HG03159 (cell line): ENCODE data around the gene ACTR10.
A peak's percentile ranks its signal among the peaks of the same experiment; 100 is the strongest.

Experiments
- ATAC-seq: cut with Tn5 transposase; IDR thresholded peaks from one replicate; pipeline ENCODE4 v1.9.1; 2021; ENCODE audit warnings: mild to moderate bottlenecking, moderate library complexity; ENCODE audit not compliant: unreplicated experiment

Gene ACTR10

DNA sequence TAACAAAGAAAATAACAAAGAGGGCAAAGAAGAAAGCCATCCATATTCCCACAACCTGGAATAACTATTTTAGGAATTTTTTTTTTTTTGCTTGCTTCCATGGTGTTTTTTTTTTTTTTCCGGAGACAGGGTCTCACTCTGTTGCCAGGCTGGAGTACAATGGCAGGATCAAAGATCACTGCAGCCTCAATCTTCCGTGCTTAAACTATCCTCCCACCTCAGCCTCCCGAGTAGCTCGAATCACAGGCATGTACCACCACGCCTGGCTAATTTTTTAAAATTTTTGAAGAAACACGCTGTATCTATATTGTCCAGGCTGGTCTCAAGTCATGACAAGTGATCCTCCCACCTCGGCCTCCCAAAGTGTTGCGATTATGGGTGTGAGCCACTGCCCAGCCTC is 78.2 kb downstream of the ACTR10 start:
- no peak for ATAC-seq

DNA sequence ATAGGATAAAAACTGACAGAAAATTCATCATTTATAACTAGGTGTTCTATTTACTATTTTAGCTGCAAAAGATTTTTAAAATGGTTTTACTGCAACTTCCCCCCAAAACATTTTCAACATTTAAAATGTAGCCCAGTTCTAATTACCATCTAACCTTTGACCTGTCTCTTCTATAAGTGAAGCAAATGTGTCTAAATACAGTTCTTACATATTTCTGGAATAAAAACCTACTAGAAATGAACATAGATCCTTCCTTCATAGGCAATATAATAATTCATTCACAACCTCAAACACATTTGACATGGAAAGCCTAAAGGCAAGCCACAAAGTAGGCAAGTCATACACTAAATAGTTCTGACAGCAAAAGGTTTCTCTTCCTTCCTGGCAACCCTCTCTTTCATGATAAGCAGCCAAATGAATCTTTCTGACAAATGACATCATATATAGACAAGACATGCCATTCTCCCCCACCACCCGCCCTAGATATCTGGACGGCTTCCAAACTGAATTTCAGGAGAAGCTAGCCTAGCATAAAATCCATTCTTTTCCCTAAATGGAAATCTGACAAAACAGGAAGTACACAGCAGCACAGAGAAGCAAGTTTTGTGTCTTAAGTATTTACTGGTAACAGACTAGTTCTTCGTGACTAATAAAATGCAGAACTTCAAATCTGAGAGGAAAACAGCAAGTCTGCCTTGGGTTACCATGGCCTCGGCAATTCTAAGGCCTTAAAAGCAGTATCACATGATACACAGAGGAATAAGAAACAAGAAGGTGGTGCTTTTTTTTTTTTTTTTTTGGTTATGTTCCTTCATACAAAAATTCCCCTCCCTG is 81.2 kb downstream of the ACTR10 start:
- ATAC-seq: peak; percentile 72

DNA sequence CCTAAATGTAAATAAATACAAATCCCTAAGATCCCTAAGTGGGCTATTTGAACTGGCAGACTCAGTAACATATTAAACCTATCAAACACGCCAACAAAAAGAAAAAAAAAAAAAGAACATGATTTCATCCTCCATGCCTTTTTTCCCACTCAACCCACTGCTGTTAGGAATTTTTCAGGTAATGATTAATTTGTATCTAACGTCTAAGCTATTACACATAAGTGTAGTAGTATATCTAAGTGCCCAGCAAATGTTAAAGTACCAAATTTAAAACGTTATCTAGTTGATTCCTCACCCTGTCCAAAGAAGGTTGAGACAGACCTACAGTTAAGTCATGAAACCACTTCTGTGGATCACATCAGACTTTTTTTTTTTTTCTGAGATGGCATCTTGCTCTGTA is 82.0 kb downstream of the ACTR10 start:
- no peak for ATAC-seq

DNA sequence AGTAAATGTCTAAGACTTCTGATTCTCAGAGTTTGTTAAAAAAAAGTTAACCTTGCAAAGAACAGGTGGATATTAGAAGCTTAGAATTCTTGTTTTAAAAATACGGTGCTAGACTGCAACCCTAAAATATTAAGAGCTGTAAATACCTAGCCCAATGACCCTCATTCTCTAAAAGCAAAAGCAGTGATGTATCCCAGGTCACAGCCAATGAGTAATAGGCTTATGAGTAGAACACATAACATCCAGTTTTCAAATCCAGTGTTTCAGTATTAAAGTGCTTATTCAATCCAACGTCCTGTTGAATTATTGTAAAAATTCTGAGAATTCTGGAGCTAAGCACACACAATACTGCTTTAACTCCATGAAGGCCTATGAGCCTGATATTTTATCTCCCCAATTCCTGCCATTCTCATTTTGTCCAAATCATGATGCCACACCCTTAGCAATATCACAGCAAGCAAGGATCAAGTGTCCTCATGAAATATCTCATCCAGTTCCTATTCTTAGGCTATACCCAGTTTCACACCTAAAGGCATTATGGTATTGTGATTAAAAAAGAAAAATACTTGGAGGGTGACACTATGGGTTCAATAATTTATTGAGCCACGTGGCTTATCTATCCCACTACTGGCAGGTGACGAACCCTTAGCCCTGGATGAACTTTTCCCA is 83.1 kb downstream of the ACTR10 start:
- ATAC-seq: no peak

DNA sequence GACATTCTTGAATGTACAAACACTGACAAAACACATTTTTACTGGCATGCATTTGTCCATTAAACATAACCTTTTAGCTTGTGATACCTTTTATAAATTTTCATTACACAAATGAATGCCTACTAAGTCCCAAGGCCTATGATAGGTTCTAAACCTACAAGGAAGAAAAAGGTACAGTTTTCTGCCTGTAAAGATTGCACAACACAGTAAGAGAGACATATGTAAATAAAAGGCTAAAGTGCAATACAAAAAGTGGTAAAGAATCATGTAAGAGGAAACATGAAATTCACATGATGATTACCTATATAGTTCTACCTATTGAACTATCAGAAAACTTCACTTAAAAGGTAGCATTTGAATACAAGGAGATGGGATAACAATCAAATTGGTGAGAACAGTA is 83.8 kb downstream of the ACTR10 start:
- no peak for ATAC-seq

DNA sequence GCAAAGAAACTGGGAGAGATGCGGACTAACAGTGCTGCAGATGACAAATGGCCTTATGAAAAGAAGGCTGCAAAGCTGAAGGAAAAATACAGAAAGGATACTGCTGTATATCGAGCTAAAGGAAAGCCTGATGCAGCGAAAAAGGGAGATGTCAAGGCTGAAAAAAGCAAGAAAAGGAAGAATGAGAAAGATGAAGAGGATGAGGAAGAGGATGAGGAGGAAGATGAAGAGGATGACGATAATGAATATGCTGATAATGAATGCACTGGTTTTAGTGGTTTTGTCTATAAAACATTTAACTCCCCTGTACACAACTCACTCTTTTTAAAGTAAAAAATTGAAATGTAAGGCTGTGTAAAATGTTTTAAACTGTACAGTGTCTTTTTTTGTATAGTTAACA is 85.2 kb downstream of the ACTR10 start:
- ATAC-seq: no peak
